Neural progenitor cell (in vitro differentiated cells): ENCODE measurements around the gene FAM153A.
"Not testable (repeated sequence)": the region's sequence is repeated elsewhere in the genome, so short reads cannot be mapped to it uniquely, and the experiment has no call there.

Source experiments
- EZH2 ChIP-seq: fragments of 200-600 bp; sonication (generic); IDR thresholded peaks from 2 replicates; pipeline ENCODE4 v1.6.1; 2017; ENCODE audit warnings: antibody characterized with exemption, mild to moderate bottlenecking, moderate library complexity
- EZH2phosphoT487 ChIP-seq: fragments of 200-600 bp; sonication (generic); IDR thresholded peaks from 2 replicates; pipeline ENCODE4 v1.6.1; 2017; ENCODE audit warnings: antibody characterized with exemption
- TF ChIP-seq, protein P1 (sequence below): fragments of 200-600 bp; sonication (generic); IDR thresholded peaks from 2 replicates; pipeline ENCODE4 v1.5.1; 2017; ENCODE audit warnings: antibody characterized with exemption, mild to moderate bottlenecking

DNA sequence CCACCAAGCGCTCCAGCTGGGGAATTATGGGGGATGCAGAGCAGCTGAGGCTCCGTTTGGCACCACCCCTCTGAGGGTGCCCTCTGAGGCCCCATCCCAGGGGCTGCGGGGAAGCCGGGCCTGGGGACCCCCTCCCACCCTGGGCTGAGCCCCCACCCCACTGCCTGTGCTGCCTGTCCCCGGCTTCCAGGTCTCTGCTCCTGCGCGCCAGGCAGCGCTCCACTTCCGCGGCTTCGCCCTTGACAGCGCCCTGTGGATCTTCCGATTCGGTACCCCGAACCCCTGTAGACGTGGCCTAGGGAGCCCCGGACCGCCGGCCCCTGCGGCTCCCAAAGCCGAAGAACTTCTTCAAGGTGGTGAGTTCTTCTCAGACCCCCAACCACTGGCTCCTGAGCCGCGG, 530 bp downstream of the FAM153A start:
- TF ChIP-seq, protein P1, sequence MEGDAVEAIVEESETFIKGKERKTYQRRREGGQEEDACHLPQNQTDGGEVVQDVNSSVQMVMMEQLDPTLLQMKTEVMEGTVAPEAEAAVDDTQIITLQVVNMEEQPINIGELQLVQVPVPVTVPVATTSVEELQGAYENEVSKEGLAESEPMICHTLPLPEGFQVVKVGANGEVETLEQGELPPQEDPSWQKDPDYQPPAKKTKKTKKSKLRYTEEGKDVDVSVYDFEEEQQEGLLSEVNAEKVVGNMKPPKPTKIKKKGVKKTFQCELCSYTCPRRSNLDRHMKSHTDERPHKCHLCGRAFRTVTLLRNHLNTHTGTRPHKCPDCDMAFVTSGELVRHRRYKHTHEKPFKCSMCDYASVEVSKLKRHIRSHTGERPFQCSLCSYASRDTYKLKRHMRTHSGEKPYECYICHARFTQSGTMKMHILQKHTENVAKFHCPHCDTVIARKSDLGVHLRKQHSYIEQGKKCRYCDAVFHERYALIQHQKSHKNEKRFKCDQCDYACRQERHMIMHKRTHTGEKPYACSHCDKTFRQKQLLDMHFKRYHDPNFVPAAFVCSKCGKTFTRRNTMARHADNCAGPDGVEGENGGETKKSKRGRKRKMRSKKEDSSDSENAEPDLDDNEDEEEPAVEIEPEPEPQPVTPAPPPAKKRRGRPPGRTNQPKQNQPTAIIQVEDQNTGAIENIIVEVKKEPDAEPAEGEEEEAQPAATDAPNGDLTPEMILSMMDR: not testable (repeated sequence)
- not testable (repeated sequence) for TF ChIP-seq EZH2, EZH2phosphoT487
